Measurements from ENCODE around the gene RNF207.

The RNF207 gene

GRCh38 chr1:6167391-6168303, 38.3 kb upstream of the RNF207 start:
- DNase-seq (ENCODE audit: low read depth in 2 of 2): no peak
- no peak overlapping the region for H3K4me3 ChIP-seq (replicated peaks in 1 of 2; ENCODE audit: low read depth in 2 of 2, low read length in 2 of 2)
- TF ChIP-seq CTCF (IDR thresholded peaks at IDR 0.05; ENCODE audit: low read depth, low read length): no peak

- H3K4me3 ChIP-seq (replicated peaks in 1 of 2; ENCODE audit: low read depth in 2 of 2, low read length in 2 of 2): no peak overlapping the region
- no peak for DNase-seq (ENCODE audit: low read depth in 2 of 2)
- TF ChIP-seq CTCF (IDR thresholded peaks at IDR 0.05; ENCODE audit: low read depth, low read length): no peak
Observed at GRCh38 chr1:6168947-6169586, 36.9 kb upstream of the RNF207 start.

GRCh38 chr1:6170116-6170741, 35.7 kb upstream of the RNF207 start:
- no peak for TF ChIP-seq CTCF (IDR thresholded peaks at IDR 0.05; ENCODE audit: low read depth, low read length)
- DNase-seq (ENCODE audit: low read depth in 2 of 2): no peak
- no peak overlapping the region for H3K4me3 ChIP-seq (replicated peaks in 1 of 2; ENCODE audit: low read depth in 2 of 2, low read length in 2 of 2)

- DNase-seq (ENCODE audit: low read depth in 2 of 2): no peak
- no peak for TF ChIP-seq CTCF (IDR thresholded peaks at IDR 0.05; ENCODE audit: low read depth, low read length)
- no peak overlapping the region for H3K4me3 ChIP-seq (replicated peaks in 1 of 2; ENCODE audit: low read depth in 2 of 2, low read length in 2 of 2)
Observed at GRCh38 chr1:6170742-6171201, 35.1 kb upstream of the RNF207 start.

- no peak overlapping the region for H3K4me3 ChIP-seq (replicated peaks in 1 of 2; ENCODE audit: low read depth in 2 of 2, low read length in 2 of 2)
- TF ChIP-seq CTCF (IDR thresholded peaks at IDR 0.05; ENCODE audit: low read depth, low read length): peak; percentile 39
- peak in 1 of 2 donors; percentile 28 for DNase-seq (ENCODE audit: low read depth in 2 of 2)
Observed at GRCh38 chr1:6171548-6172124, 34.3 kb upstream of the RNF207 start.

- TF ChIP-seq CTCF (IDR thresholded peaks at IDR 0.05; ENCODE audit: low read depth, low read length): no peak
- DNase-seq (ENCODE audit: low read depth in 2 of 2): no peak
- H3K4me3 ChIP-seq (replicated peaks in 1 of 2; ENCODE audit: low read depth in 2 of 2, low read length in 2 of 2): no peak overlapping the region
Observed at GRCh38 chr1:6172549-6172948, 33.4 kb upstream of the RNF207 start.

Data from cardiac fibroblast (primary cell).